ENCODE data around the gene INSIG1.

DNA sequence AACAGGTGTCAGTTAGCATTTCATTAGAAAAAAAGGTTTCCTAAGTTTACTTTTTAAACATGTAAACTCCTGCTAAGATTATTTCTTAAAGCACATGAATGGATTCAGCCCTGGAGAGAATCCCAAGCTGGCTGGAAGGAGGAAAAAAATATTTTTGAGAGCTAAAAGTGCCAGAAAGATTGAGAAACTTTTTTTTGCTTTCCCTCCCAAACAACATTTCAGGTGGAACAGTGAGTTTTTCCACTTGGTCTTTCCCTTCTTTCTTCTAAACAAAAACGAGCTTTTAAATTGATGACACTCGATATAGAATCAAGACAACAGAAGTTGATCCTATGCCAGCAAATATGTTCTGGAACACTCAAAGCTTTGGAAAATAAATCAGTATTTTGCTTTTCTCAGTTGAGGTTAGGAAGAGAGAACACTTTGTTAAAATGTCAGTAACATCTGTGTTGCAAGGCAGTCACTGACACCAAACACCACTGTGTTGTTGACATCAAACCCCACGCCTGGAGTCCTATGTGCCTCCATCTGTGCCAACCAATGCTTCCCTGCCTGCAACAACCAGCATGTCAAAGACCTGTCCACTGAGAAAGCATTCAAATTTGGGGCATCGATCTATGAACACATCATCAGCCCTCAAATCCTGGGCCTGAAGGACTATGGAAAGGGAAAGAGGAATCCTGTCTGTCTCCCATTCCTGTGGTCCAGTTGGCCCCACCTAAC, 22.9 kb upstream of the INSIG1 start:
- TF ChIP-seq, protein P1, sequence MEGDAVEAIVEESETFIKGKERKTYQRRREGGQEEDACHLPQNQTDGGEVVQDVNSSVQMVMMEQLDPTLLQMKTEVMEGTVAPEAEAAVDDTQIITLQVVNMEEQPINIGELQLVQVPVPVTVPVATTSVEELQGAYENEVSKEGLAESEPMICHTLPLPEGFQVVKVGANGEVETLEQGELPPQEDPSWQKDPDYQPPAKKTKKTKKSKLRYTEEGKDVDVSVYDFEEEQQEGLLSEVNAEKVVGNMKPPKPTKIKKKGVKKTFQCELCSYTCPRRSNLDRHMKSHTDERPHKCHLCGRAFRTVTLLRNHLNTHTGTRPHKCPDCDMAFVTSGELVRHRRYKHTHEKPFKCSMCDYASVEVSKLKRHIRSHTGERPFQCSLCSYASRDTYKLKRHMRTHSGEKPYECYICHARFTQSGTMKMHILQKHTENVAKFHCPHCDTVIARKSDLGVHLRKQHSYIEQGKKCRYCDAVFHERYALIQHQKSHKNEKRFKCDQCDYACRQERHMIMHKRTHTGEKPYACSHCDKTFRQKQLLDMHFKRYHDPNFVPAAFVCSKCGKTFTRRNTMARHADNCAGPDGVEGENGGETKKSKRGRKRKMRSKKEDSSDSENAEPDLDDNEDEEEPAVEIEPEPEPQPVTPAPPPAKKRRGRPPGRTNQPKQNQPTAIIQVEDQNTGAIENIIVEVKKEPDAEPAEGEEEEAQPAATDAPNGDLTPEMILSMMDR (IDR thresholded peaks at IDR 0.05): no peak
- TF ChIP-seq TCF12 (IDR thresholded peaks at IDR 0.05) (no peak), POLR2AphosphoS5 (IDR thresholded peaks at IDR 0.05; ENCODE audit: low read depth, low read length) (no peak), SMC3 (IDR thresholded peaks at IDR 0.05; ENCODE audit: low read depth, low read length) (no peak), EP300 (IDR thresholded peaks at IDR 0.05; ENCODE audit: borderline replicate concordance in 1 of 2, low read depth in 1 of 2, low read length in 1 of 2) (no peak), RXRA (IDR thresholded peaks at IDR 0.05; ENCODE audit: borderline replicate concordance, low read depth) (no peak), EZH2phosphoT487 (IDR thresholded peaks at IDR 0.05; ENCODE audit: borderline replicate concordance, low read depth) (no peak), RFX5 (IDR thresholded peaks at IDR 0.05; ENCODE audit: low read length) (no peak), GABPA (IDR thresholded peaks at IDR 0.05; ENCODE audit: low read depth) (no peak), SIN3A (IDR thresholded peaks at IDR 0.05; ENCODE audit: borderline replicate concordance, low read depth, low read length) (no peak)
- TF ChIP-seq, protein P2, sequence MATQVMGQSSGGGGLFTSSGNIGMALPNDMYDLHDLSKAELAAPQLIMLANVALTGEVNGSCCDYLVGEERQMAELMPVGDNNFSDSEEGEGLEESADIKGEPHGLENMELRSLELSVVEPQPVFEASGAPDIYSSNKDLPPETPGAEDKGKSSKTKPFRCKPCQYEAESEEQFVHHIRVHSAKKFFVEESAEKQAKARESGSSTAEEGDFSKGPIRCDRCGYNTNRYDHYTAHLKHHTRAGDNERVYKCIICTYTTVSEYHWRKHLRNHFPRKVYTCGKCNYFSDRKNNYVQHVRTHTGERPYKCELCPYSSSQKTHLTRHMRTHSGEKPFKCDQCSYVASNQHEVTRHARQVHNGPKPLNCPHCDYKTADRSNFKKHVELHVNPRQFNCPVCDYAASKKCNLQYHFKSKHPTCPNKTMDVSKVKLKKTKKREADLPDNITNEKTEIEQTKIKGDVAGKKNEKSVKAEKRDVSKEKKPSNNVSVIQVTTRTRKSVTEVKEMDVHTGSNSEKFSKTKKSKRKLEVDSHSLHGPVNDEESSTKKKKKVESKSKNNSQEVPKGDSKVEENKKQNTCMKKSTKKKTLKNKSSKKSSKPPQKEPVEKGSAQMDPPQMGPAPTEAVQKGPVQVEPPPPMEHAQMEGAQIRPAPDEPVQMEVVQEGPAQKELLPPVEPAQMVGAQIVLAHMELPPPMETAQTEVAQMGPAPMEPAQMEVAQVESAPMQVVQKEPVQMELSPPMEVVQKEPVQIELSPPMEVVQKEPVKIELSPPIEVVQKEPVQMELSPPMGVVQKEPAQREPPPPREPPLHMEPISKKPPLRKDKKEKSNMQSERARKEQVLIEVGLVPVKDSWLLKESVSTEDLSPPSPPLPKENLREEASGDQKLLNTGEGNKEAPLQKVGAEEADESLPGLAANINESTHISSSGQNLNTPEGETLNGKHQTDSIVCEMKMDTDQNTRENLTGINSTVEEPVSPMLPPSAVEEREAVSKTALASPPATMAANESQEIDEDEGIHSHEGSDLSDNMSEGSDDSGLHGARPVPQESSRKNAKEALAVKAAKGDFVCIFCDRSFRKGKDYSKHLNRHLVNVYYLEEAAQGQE (IDR thresholded peaks at IDR 0.05; ENCODE audit: low read depth, low read length): no peak
- TF ChIP-seq, protein P3, sequence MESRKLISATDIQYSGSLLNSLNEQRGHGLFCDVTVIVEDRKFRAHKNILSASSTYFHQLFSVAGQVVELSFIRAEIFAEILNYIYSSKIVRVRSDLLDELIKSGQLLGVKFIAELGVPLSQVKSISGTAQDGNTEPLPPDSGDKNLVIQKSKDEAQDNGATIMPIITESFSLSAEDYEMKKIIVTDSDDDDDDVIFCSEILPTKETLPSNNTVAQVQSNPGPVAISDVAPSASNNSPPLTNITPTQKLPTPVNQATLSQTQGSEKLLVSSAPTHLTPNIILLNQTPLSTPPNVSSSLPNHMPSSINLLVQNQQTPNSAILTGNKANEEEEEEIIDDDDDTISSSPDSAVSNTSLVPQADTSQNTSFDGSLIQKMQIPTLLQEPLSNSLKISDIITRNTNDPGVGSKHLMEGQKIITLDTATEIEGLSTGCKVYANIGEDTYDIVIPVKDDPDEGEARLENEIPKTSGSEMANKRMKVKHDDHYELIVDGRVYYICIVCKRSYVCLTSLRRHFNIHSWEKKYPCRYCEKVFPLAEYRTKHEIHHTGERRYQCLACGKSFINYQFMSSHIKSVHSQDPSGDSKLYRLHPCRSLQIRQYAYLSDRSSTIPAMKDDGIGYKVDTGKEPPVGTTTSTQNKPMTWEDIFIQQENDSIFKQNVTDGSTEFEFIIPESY (IDR thresholded peaks at IDR 0.05; ENCODE audit: borderline replicate concordance, low read depth): no peak
- TF ChIP-seq, protein P4, sequence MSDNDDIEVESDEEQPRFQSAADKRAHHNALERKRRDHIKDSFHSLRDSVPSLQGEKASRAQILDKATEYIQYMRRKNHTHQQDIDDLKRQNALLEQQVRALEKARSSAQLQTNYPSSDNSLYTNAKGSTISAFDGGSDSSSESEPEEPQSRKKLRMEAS (IDR thresholded peaks at IDR 0.05; ENCODE audit: low read depth): no peak

All from SK-N-SH (cell line).